Jurkat, Clone E6-1 (cell line): Measurements from ENCODE around the gene MAP3K4.

Experiments
- DNase-seq: peaks from one replicate; pipeline ENCODE4 v3.0.0-alpha.2; 2011; ENCODE audit warnings: low read depth, low spot score
- H3K4me3 ChIP-seq: 2 replicates; pipeline ENCODE4 v1.5.1; 2011; ENCODE audit warnings: mild to moderate bottlenecking, low read length, control low read depth, moderate library complexity

Gene MAP3K4

DNA sequence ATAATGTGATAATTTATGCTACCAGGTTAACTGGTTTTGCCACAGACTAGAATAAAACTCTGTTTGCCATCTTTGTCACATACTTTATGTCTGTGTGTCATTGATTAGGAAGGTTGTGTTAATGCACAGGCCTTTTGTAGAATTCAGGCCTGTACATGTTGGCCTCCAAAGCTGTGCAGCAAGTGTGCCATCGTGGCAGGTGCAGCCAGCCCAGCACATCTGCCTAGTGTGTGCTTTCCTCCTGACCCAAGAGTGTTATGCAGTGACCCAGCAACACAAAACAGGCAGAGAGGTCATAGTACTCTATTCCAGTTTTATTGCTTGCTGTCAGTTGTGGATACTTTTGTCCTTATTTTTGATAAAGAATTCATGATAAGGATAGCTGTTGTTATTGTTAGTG, 3.7 kb downstream of the MAP3K4 start:
- no peak overlapping the region for H3K4me3 ChIP-seq
- no peak for DNase-seq

DNA sequence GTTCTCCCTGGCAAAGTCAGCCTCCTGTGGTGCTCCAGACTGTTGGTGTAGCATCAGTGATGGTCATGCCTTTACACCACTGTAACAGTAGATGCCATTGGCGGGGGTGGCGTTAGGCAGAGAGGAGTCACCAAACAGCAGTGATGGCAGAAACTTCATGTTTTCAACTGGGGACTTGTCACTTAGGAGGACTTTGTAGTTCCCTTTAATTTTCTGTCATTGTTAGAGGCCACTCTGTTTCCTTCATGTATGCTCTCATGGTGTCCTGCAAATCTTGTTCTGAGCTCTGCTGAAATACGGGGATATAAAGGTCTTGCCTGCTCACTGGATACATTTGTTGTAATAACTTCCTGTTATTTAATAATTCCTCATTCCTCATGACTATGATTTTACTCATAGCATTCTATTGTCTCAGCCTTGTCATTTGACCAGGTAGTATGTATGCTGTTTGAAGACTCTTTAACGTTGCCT, 4.6 kb downstream of the MAP3K4 start:
- no peak overlapping the region for H3K4me3 ChIP-seq
- DNase-seq: no peak

- H3K4me3 ChIP-seq: no peak overlapping the region
- DNase-seq: no peak
Observed at GRCh38 chr6:160998217-160998616, 6.6 kb downstream of the MAP3K4 start.

GRCh38 chr6:160998766-160999165, 7.2 kb downstream of the MAP3K4 start:
- H3K4me3 ChIP-seq: no peak overlapping the region
- no peak for DNase-seq

DNA sequence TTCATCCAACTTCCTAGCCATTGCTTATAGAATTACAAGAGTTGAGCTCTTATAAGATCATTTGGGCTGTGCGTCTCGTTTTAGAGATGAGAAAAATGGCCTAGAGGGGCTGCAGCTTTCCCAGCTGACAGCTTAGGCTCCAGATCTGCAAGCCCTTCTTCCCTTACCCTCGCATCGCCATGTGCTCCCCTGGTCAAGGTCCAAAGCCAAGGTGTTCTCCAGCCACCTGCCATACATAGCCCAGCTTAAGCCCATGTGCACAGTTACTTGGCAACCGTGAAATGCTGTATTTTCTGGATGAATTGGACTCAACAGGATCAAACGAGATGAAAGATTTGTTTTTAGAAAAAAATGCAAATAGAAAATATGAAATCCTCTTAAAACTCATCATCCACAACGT, 7.9 kb downstream of the MAP3K4 start:
- DNase-seq: no peak

DNA sequence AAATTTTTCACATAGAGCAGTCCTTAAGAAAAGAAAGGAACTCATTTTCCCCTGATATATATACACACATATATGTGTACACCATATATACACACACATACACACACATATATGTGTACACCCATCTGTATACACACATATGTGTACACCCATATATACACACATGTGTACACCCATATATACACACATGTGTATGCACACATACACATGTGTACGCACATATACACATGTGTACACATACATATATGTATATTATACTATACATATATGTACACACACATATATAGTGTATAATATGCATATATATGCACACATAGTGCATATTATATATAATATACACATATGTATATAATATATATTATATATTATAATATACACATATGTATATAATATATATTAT, 9.1 kb downstream of the MAP3K4 start:
- no peak overlapping the region for H3K4me3 ChIP-seq

More for the DNA sequence above, 7.9 kb downstream of the MAP3K4 start:
- no peak overlapping the region for H3K4me3 ChIP-seq

DNA sequence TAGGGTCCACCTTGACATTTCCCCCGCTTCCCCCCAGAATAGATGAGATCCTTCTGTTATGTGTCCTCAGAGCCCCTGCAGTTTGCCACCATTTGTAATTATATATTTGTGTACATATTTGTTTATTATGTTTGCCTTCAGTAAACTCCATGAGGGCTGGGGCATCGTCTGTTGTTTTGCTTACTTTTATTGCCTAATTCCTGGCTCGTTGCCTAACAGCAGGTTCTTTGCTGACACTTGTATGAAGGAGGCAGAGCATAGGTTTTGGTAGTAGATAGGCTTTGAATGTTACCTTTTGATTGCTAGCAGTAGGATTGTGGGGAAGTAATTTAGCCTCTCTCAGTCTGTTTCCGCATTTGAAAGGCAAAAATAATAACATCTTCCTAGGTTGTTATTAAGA, 9.9 kb downstream of the MAP3K4 start:
- no peak for DNase-seq
- no peak overlapping the region for H3K4me3 ChIP-seq

More for the DNA sequence above, 9.1 kb downstream of the MAP3K4 start:
- no peak for DNase-seq

DNA sequence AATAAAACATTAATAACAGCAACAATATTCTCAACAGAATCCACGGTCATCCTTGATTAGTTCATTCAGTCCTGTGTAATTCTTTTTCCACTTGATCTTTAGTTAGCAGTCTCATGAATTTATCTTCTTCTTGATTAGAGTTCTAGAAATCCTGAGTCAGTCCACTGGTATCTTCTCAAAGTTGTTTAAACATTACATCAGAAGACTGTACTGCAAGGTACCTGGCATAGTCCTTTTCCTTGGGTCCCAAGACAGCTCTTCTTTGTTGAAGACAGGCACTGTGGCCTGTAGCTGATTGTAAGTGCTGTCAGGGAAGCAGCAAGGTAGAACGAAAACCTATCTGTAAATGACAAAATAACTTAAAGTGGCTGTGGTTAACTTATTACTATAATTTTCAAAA, 11.8 kb downstream of the MAP3K4 start:
- no peak for DNase-seq
- H3K4me3 ChIP-seq: no peak overlapping the region

DNA sequence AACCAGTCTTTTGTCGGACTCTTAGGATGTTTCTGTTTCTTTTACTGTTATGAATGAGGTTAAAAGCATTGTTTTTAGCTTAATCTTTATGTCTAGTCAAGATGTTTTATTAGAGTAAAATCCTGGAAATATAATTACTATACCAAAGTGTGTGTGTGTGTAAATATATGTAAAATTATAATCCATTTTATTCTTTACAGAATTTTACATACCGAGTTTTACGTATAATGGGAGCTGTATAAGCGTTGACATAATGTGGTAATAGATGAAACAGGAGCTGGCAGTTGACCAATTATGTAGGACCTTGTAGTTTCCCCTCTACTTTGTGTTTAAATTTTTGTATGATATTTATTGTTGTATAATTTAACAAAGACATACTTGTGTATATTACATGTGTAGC, 16.7 kb downstream of the MAP3K4 start:
- DNase-seq: no peak

GRCh38 chr6:161009991-161010390, 18.4 kb downstream of the MAP3K4 start:
- no peak for DNase-seq
- no peak overlapping the region for H3K4me3 ChIP-seq

More for the DNA sequence above, 16.7 kb downstream of the MAP3K4 start:
- no peak overlapping the region for H3K4me3 ChIP-seq

DNA sequence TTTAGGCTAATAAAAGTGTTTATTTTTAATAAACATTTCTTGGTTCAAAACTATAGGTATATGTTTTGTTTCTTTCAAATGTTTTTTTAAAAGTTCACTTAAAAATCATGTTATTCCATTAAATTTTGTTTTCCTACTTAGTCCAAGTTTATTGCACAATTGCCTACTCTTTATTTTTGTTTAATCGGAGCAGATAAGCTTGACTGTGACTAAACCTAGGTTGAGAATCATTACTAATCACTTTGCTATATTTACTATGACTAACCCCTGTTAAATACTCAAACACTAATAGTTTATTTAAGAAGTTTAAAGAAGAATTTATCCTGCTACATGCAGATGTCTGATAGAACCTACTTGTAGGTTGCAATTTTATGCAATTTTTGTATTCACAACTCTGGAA, 18.8 kb downstream of the MAP3K4 start:
- H3K4me3 ChIP-seq: no peak overlapping the region
- DNase-seq: no peak

DNA sequence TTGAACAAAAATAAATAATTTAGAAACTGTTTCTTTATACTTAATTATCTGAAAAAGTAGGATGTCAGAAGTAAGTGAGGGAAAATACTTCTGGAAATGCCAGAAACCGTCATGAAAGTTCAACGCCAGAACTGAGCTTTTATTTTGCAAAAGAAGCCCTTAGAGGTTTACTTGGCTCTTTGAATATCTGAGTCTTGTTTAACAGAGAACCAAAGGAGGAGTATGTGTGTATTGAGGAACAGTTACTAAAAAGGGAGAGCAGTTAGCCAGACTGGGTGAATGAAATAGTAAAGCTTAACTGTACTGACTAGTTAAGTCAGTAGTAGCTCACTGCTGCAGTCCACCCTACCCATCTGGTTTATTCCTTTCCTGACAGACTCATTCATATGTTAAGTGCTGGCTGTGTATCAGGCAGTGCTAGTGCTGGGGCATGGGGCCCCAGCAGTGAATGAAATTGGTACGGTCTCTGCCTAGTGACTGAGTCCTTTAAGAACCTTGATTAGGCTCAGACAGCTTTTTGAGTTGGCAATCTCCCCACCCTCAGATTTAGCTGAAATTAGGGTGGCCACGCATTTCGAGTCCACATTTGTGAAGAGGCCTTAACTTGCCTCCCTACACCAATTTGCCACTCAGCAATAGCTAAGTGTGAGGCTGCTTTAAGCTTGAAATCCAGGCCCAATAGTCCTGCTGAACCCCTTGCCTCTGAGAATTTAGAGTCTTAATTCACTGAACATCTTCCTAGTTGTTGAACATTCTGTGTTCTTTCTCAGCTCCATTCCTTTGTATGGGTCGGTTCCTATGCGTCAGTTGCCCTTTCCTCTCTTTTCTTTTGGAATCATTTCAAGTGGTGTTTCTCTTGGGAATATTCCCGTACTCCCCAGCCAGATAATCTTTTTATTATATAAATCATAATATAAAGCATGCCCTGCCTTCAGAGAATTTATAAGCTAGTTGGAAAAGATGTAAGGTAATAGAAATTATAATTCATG, 20.2 kb downstream of the MAP3K4 start:
- no peak for DNase-seq
- H3K4me3 ChIP-seq: no peak overlapping the region

DNA sequence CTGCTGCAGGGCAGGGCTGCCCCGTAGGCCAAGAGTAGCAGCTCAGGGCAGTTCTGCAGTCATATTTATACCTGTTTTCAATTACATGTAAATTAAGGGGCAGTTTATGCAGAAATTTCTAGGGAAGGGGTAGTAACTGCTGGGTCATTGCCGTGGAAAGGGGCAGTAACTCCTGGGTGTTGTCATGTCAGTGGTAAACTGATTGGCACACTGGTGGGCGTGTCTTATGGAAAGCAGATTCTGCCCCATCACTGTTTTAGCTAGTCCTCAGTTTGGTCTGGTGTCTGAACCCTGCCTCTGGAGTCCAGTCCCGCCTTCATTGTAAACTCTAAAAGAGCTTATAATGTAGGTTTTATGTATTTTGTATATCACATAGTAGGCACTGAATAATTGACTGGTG, 22.1 kb downstream of the MAP3K4 start:
- DNase-seq: no peak
- H3K4me3 ChIP-seq: no peak overlapping the region

- no peak overlapping the region for H3K4me3 ChIP-seq
- no peak for DNase-seq
Observed at GRCh38 chr6:161017766-161018564, 26.4 kb downstream of the MAP3K4 start.

GRCh38 chr6:161019324-161019839, 27.8 kb downstream of the MAP3K4 start:
- no peak overlapping the region for H3K4me3 ChIP-seq
- no peak for DNase-seq

GRCh38 chr6:161021543-161021942, 30.0 kb downstream of the MAP3K4 start:
- no peak for DNase-seq
- no peak overlapping the region for H3K4me3 ChIP-seq

GRCh38 chr6:161021998-161022743, 30.6 kb downstream of the MAP3K4 start:
- no peak overlapping the region for H3K4me3 ChIP-seq
- no peak for DNase-seq

DNA sequence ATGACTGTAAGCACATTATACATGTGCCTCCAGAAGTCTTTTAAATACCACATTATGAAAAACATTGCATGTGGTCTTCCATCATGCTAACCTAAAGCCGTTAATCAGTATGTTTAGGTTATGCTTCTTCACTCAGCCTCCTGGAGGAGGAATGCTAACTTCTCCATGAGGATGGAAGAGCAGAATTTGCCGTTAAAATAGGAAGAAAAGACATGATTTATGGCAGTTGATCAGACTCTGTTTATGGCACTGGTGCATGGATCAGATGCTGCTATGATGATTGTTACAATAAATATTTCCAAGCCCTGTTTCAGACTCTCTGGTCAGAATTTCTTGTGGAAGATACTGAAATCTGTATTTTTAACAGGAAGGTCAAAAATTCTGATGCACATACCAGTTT, 31.7 kb downstream of the MAP3K4 start:
- no peak overlapping the region for H3K4me3 ChIP-seq
- DNase-seq: no peak

DNA sequence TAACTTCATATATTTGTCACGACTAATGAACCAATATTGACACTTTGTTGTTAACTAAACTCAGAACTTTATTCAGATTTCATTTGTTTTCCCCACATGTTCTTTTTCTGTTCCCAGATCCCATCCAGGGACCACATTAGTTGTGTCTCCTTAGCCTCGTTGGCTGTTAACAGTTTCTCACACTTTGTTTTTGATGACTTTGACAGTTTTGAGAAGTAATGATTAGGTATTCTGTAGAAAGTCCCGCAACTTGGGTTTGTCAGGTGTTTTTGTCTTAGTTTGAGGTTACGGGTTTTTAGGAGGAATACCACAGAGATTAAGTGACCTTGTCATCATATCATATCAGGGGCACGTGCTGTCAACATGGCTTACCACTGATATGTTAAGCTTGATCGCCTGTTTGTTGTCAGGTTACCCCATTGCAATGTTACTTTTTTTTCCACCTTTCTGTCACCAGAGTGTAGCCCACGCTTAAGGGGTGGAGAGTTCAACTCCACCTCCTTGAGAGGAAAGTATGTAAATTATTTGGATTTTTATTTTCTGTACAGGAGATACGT, 32.9 kb downstream of the MAP3K4 start:
- no peak for DNase-seq

More for the DNA sequence above, 32.9 kb downstream of the MAP3K4 start:
- no peak overlapping the region for H3K4me3 ChIP-seq
